Measurements from ENCODE around the gene CYBB.

GRCh38 chrX:37802028-37802427 is 22.2 kb downstream of the CYBB start:
- TF ChIP-seq POLR2A (IDR thresholded peaks at IDR 0.05) (no peak), CTCF (IDR thresholded peaks at IDR 0.05) (no peak)

Data from esophagus squamous epithelium (tissue), 4 donors.